Activated gamma-delta T cell (primary cell): ENCODE measurements around the gene FBLN2.

ENCODE experiments used
- DNase-seq: peaks from one replicate; lab custom pipeline; 2025; lab: John Stamatoyannopoulos, UW

FBLN2 gene

GRCh38 chr3:13624671-13625125, 75.8 kb downstream of the FBLN2 start:
- no peak for DNase-seq

DNA sequence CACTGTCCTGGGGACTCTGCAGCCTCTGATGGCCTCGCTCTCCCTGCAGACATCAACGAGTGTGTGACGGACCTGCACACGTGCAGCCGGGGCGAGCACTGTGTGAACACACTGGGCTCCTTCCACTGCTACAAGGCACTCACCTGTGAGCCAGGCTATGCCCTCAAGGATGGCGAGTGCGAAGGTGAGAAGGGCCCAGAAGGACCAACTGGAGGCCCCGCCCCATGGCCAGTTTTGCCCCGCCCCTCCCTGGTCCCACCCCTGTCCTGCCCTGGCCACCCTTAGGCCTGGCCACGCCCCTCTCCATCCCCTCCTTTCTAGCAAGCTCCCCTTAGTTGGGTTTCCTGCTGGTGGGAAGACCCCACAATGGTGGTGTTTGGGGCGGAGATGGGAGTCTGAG, 77.5 kb downstream of the FBLN2 start:
- DNase-seq: no peak

DNA sequence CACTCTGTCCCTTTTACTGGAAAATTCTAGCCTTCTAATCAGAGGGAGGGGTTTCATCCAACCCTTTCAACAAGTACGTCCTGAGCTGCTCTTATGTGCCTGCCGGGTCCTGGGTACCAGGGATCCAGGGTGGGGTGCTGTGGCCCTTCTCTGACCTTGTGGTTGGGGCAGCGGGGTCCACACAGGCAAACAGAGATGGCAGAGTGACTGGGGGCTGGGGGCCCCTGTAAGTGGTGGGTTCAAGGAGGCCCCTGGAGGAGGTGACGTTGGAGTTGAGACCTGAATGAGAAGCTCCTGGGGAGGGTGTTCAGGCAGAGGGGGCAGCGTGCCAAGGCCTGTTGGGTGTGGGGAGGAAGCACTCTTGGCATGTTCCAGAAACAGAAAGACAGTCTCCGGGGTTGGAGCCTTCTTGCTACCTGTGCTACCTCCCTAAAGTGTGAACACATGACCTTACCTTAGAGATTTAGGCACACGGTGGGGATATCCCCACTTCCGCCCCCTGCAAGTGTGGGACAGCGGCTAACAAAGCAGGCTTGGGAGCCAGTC, 78.1 kb downstream of the FBLN2 start:
- DNase-seq: no peak

- DNase-seq: no peak
Measured at GRCh38 chr3:13627681-13628080, 78.8 kb downstream of the FBLN2 start.

- no peak for DNase-seq
Measured at GRCh38 chr3:13628432-13628831, 79.5 kb downstream of the FBLN2 start.

GRCh38 chr3:13628841-13629551, 80.1 kb downstream of the FBLN2 start:
- no peak for DNase-seq

- no peak for DNase-seq
Measured at GRCh38 chr3:13629644-13630043, 80.7 kb downstream of the FBLN2 start.

- no peak for DNase-seq
Measured at GRCh38 chr3:13631256-13631655, 82.3 kb downstream of the FBLN2 start.

GRCh38 chr3:13633176-13633575, 84.3 kb downstream of the FBLN2 start:
- DNase-seq: no peak

GRCh38 chr3:13634151-13634550, 85.2 kb downstream of the FBLN2 start:
- no peak for DNase-seq

- DNase-seq: no peak
Measured at GRCh38 chr3:13634615-13635014, 85.7 kb downstream of the FBLN2 start.

- no peak for DNase-seq
Measured at GRCh38 chr3:13636186-13636585, 87.3 kb downstream of the FBLN2 start.

GRCh38 chr3:13636874-13637273, 87.9 kb downstream of the FBLN2 start:
- DNase-seq: no peak

DNA sequence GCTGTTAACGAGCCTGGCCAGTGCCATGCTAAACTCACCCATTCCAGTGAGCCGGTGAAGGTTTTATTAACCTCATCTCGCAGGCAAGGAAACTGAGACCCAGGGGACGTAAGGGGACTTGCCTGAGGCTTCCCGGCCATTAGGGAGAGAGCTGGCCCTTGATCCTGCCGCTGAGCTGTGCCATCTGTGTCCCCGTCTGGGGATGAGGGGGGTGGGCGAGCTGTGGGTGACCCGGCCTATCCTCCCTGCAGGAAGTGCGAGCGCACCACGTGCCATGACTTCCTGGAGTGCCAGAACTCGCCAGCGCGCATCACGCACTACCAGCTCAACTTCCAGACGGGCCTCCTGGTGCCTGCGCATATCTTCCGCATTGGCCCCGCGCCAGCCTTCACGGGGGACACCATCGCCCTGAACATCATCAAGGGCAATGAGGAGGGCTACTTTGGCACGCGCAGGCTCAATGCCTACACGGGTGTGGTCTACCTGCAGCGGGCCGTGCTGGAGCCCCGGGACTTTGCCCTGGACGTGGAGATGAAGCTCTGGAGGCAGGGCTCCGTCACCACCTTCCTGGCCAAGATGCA, 88.5 kb downstream of the FBLN2 start:
- DNase-seq: no peak

DNA sequence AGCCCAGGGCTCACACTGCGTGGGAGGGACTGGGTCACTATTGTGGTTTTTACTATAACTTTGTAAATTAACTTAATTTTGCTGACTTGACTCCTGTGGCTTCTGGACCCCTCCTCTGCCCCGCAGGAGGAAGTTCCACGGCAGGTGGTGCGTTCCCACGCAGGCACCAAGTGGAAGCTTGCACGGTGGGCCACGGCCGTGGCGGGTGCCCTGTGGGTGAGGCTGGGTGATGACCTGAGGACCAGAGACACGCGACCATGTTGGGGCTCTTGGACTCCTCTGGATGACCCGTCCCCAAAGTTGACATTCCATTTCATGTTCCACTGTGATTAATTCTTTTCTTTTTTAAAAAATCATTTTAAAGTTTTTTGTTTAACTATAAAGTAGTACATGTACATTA, 89.0 kb downstream of the FBLN2 start:
- DNase-seq: no peak

- DNase-seq: no peak
Measured at GRCh38 chr3:13638927-13639326, 90.0 kb downstream of the FBLN2 start.

GRCh38 chr3:13642597-13642996, 93.7 kb downstream of the FBLN2 start:
- DNase-seq: no peak

DNA sequence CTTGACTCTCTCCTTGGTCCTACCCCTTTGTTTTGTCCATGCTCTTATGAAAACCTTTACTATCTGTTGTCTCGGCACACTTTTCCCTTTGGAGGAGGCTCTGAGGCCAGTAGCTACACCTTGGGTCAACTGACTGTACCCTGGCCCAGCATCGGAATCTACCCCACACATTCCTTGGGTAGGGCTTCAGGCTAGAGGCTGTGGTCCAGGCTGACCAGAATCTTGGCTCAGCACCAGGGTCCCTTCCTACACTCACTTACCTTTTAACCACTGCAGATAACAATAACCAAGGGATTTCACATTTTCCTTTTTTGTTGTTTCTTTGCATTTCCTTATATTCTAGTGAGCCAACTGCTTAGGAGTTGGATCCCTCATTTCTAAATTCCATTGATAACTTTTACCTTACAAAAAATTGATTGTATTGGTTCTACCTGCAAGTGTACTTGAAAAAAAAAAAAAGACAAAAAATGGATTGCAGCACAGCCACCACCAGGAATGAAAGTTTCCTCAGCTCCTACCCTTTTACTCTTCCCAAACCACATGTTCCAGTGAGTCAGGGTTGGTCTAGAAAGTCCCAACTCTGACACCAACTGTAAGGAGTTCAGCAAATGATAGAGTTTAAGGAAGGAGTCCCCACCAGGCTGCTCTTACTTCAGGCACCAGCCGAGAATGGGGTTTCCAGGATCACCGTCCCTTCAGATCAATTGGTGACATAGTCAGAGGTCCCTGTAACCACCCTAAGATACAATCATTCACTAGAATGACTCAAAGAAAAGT, 95.6 kb downstream of the FBLN2 start:
- DNase-seq: no peak

GRCh38 chr3:13645801-13646637, 97.1 kb downstream of the FBLN2 start:
- no peak for DNase-seq

- DNase-seq: no peak
Measured at GRCh38 chr3:13647298-13648059, 98.6 kb downstream of the FBLN2 start.
